Left renal pelvis (tissue), 4 donors: ENCODE data around the gene PRSS35. TPM values are rescaled to one million over a fixed set of nuclear protein-coding genes. Genes with fewer than 3 reads are reported as not detected.
"Not testable (repeated sequence)": the region's sequence is repeated elsewhere in the genome, so short reads cannot be mapped to it uniquely, and the experiment has no call there.

Source experiments
- DNase-seq, 4 donors: peaks; one replicate each; pipeline ENCODE4 v3.0.0-alpha.2; 2013; ENCODE audit warnings: low read depth in 4 of 4, low spot score in 3 of 4
- polyA plus RNA-seq, 4 donors: library from polyadenylated mRNA; unstranded; fragments of 120-200 nt; gene quantifications; one replicate each; pipeline ENCODE4 v1.2.1, GENCODE V29; 2013; ENCODE audit not compliant: insufficient read length in 4 of 4

PRSS35 gene, protein sequence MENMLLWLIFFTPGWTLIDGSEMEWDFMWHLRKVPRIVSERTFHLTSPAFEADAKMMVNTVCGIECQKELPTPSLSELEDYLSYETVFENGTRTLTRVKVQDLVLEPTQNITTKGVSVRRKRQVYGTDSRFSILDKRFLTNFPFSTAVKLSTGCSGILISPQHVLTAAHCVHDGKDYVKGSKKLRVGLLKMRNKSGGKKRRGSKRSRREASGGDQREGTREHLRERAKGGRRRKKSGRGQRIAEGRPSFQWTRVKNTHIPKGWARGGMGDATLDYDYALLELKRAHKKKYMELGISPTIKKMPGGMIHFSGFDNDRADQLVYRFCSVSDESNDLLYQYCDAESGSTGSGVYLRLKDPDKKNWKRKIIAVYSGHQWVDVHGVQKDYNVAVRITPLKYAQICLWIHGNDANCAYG
- polyA plus RNA-seq: 10 to 100 TPM; 29.6 to 75.5 (median 55.1) TPM

DNA sequence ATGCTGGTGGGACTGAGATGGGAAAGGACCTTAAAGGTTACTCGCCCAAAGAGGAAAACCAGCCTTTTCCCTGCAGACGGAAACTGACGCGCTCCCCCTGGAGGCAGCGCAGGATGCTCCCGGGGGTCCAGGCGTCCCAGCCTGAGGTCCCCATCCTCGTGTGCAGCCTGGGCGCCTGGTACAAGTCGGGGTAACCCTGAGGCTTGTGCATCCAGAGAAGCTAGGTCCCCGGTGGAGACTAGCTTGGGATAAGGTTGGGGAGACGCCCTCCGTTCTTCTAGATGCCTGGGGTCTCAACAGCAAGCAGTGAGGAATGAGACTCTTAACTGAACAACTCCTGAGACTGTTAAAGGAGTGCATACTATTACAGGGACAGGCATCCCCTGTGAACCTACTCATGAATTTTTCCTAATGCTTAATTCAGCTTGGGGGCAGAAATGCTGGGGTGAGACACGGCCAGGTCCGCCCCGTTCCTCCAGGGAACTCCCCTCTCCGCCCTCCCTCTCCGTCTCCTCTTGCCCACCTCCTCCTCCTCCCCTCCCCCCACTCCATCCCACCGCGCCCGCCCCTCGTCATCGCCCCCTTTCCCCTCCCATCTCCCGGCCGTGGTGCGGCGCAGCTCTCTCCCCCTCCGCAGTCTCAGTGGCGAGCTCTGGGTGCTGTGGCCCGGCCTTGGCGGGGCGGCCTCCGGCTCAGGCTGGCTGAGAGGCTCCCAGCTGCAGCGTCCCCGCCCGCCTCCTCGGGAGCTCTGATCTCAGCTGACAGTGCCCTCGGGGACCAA lies at the start of gene PRSS35:
Gene PRSS35, plus strand, starts transcription at position 634 of the 781 bp plus-strand sequence. CDS start 10,908 bp downstream, outside the sequence.
- peak in 3 of 4 donors; percentile 27 to 41 (median 29) for DNase-seq

DNA sequence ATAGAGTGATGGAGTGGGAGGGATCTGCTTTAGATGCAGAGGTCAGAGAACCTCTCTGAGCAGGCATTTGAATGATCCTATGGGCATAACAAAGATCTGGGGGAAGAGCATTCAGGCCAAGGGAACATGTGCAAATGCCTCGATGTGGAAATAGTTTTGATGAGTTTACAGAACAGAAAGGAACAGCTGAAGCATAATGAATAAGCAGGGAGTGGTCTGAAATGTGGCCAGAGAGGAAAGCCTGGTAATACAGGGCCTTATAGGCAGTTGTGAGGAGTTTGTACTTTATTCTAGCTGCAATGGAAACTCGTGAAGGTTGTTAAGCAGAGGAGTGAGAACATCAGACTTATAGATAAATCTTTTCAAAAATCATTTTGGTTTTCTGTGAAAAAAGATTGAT lies 48.4 kb upstream of the PRSS35 start:
- DNase-seq: no peak

DNA sequence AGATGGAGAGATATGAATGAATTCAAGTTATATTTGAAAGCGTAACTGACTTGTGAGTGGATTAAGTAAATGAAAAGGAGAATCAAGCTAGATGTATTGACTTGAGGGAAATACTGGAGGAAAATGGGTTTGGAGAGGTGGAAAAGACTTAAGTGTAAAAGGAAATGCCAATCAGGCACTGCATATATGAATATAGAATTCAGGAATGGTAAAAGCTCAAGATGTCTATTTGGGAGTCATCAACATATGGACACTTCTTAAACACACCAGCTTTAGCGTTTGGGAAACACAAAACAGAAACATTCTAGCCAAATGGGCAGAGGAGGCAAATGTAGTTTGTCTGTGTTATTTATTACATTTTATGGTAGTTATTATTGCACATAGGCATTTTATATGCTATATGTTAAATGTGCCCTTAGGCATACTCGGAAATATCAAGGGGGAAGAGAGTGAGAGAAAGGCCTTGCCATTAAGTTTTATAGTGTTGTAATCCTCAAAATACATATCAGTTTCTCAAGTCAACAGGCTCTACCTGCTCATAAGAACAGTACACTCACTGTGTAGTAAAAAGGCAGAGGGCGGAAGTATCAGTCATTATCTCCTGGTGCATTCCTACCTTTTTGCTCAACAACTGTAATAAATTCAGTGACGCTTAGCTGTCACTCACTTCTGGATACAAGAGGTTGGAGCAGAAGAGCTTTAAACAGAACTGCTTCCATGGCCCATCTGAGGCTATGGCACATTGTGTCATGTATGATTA lies 47.8 kb upstream of the PRSS35 start:
- no peak for DNase-seq

GRCh38 chr6:83466328-83466727 lies 46.0 kb upstream of the PRSS35 start:
- no peak for DNase-seq

DNA sequence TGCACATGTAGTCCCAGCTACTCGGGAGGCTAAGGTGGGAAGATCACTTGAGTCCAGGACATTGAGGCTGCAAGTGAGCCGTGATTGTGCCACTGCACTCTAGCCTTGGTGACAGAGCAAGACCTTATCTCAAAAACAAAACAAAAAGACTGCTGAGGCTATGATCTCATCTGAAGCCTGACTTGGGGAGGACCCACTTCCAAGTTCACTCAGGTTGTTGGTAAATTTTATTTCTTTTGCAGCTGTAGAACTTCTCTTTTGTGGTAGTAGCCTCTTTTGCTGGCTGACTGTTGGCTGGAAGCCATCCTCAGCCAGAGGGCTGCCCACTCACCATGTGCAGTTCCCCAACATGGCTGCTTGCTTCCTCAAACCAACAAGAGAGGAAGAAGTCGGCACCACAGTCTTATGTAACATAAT lies 44.7 kb upstream of the PRSS35 start:
- no peak for DNase-seq

DNA sequence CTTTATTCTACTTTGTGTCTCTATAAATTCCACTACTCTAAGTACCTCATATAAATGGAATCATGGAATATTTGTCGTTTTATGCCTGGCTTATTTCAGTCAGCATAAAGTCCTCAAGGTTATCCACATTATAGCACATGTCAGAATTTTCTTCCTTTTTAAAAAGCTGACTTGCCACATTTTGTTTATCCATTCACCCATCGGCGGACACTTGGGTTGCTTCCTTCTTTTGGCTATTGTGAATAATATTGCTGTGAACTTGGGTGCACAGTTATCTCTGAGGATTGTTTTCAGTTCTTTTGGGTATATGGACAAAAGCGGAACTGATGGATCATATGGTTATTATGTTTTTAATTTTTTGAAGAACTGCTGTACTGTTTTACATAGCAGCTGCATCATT lies 42.3 kb upstream of the PRSS35 start:
- no peak for DNase-seq

DNA sequence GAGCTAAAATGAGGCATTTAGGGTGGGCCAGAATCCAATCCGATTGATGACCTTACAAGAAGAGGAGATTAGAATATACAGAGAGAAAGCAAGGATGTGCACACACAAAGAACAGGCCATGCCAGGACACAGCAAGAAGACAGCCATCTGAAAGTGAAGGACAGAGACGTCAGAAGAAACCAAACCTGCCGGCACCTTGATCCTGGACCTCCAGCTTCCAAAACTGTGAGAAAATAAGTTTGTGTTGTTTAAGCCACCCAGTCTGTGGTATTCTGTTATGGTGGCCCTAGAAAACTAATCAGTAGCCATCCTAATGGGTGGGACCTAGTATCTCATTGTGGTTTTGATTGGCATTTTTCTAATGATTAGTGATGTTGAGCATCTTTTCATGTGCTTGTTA lies 41.7 kb upstream of the PRSS35 start:
- no peak for DNase-seq

DNA sequence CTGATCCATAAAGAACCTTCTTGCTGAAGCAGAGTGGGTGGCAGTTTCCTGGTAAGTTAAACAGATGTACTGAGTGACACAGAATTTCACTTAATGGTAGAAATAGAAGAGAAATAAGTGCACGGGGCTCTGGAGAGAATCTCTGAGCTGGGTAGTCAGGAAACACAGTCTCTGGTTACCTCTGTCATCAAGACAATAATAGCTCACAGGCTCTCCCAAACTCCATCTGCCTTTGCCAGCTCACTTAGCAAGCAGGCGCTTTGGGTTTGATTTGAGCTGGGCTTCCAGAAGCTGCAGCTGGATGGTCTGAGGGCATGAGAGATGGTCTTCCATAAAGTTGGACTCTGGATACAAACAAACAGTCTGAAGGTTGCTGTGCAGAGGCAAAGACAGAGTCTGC lies 39.6 kb upstream of the PRSS35 start:
- DNase-seq: no peak

GRCh38 chr6:83474309-83474708 lies 38.0 kb upstream of the PRSS35 start:
- no peak for DNase-seq

DNA sequence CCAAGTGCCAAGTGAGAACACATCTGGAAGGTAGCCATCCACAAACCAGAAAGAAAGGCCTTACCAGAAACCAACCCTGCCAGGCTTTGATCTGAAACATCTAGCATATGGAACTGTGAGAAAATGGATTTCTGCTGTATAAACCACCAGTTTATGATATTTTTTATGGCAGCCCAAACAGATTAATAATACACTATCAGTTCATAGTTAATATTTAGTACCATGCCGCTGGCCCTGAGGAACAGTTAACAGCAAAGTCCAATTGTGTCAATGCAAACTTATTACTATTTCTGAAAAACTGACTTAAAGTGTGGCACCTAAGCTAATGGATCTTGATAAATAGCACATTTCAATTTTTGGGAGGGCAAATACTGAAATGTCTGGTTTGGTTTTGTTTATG lies 35.4 kb upstream of the PRSS35 start:
- no peak for DNase-seq

DNA sequence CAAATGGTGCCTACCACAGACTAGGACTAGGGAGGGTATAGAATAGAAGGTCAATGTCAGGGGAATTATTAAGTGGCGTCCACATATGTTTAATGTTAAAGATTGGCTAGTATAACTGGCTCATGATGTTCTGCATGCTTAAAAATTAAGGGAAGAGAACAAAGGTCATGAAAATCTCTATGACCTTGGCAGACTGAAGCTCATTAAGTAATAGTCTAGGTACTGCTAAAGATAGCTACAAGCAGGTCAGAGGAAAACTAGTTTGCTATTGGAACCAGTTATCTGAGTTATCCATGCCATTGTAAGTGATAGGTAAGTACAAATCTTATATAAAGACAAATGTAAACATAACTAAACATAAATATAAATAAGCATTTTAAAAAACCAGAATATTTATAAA lies 32.9 kb upstream of the PRSS35 start:
- no peak for DNase-seq

- DNase-seq: no peak
These were observed 31.9 kb upstream of the PRSS35 start for GRCh38 chr6:83480470-83480869.

DNA sequence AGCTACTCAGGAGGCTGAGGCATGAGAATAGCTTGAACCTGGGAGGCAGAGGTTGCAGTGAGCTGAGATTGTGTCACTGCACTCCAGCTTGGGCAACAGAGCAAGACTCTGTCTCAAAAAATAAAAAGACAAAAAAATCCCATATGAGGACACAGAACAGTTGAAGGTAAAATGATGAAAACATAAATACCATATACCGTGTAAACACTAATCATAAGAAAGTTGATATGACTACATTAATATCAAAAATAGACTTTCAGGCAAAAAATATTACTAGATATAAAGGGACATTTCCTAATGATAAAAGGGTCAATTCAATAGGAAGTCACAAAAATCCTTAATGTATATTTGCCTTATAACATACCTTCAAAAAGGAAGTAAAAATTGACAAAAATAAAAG lies 30.4 kb upstream of the PRSS35 start:
- DNase-seq: not testable (repeated sequence)

- no peak for DNase-seq
These were observed 23.9 kb upstream of the PRSS35 start for GRCh38 chr6:83488448-83488847.

- no peak for DNase-seq
These were observed 23.5 kb upstream of the PRSS35 start for GRCh38 chr6:83488861-83489260.

DNA sequence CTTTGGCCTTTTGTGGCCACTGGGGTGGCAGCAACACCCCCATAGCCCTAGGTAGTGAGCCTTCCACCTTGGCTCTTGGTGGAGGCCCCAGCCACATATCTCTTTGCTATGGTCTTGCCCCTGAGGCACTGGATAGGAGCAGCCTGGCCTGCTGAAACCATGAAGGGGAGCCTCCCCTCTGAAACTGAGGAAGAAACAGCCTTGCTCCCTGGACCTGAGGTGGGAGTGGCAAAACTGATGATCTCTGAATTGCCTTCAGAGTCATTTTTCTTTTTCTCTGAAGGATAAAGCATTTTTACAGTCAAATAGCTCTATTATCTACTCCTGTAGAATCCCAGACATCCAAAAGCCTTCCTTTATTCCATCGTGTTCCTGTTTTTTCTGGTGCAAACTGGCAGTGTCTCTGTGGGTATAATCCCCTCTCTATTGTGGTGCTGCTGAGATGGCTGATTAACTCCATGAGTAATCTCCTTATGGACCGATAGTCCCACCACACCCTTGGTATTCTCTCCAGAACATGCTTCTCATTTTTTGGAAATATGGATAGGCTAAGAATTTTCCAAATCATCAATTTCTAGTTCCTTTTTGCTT lies 22.0 kb upstream of the PRSS35 start:
- no peak for DNase-seq

DNA sequence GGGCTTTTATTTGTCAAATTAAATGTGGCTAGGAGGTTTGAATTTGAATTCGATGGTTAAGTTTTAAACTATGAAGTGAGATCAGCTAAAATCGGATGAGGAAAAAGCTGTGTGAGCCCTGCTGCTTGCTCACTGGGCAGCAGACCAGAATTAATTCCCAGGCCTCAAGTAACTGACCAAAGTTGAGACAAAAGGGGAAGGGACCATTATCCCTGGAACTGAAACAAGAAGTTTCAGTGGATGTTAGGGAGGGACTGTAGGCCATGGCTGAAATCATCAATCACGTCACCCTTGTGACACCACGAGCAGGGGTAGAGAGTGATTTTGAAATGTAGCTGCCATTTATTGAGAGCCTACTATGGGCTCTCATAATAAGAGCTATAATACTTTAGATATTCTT lies 7.0 kb upstream of the PRSS35 start:
- DNase-seq: no peak

DNA sequence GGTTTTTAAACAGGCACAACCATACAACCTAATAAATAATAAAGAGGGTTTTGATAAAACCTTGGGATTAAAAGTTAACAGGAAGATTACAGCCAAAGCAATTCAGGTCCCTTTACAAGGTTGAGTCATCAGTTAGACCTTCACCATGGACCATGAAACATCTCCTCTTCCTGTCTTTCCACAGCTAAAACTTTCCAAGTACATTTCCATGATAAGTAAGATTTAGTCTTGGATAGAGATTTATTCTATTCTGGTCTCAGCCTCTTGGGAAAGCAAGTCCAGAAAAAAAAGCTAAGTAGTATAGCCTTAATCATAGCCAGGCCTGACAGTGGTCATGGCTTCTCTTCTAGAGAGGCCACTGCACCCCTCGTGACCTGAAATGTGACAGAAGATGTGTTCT lies 2.9 kb upstream of the PRSS35 start:
- no peak for DNase-seq

GRCh38 chr6:83510791-83511190 lies 1.5 kb upstream of the PRSS35 start:
- DNase-seq: no peak

DNA sequence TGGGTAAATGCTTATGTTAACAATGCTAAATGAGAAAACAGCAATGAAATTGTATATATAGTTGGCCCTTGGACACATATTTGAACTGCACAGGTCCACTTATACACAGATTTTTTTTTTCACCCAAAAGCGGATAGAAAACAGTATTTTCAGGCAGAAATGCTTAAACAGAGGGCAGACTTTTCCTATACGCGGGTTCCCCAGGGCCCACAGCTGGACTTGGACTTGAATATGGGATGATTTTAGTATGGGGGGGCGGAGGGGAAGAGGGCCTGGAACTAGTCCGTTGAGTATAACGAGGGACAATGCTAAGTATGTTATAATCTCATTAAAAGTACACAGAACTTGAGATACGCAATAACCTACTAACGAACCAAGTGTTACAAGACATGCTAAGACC lies 1.1 kb upstream of the PRSS35 start:
- DNase-seq: no peak

DNA sequence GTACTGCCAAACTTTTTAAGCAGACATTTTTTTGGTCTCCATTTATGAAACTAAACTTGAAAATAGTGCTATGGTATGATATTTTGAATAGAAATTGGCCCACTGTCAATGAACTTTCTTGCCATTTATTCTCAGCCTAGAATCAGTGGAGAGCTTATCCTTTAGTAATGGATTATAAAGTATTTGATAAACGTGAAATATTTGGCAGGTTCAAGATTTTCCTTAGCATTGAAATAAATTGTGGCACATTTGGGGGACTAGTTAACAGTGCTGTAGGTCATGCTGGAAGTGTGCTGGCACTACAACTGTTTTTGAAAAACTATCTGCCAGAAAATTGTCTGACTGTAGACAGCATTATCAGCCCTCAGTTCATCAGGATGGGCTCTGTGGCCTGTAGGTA lies 2.1 kb downstream of the PRSS35 start:
- no peak for DNase-seq
